Measurements from ENCODE around the gene ARID5B. TPM values are rescaled to one million over a fixed set of nuclear protein-coding genes. Genes with fewer than 3 reads are reported as not detected.
A peak's percentile ranks its signal among the peaks of the same experiment; 100 is the strongest.

The ARID5B gene
- total RNA-seq, 2 donors from 2014 or later = 60.7 to 80.4 TPM

DNA sequence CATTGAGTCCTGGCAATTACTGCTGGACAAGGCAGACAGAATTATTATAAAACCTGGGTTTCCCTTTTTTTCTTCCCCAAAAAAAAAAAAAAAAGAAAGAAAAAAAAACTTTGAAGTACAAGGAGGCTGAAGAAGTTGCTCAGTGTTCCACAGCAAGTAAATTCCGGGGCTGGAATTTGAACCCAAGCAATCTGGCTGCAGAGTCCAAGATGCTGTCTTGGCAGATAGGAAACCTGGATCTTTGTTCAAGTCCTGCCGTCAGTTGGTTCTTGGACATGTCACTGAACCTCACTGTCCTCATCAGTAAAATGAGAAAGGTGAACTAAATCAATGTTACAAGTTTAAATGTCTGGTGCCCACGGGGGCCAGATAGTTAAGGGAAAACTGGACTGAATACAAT is 35.3 kb downstream of the ARID5B start:
- no peak overlapping the region for H3K4me3 ChIP-seq
- H3K9me3 ChIP-seq = peaks cover 5% of the 10 kb centered on the region
- no peaks in the 10 kb centered on the region for H3K36me3 ChIP-seq
- TF ChIP-seq, protein P1, sequence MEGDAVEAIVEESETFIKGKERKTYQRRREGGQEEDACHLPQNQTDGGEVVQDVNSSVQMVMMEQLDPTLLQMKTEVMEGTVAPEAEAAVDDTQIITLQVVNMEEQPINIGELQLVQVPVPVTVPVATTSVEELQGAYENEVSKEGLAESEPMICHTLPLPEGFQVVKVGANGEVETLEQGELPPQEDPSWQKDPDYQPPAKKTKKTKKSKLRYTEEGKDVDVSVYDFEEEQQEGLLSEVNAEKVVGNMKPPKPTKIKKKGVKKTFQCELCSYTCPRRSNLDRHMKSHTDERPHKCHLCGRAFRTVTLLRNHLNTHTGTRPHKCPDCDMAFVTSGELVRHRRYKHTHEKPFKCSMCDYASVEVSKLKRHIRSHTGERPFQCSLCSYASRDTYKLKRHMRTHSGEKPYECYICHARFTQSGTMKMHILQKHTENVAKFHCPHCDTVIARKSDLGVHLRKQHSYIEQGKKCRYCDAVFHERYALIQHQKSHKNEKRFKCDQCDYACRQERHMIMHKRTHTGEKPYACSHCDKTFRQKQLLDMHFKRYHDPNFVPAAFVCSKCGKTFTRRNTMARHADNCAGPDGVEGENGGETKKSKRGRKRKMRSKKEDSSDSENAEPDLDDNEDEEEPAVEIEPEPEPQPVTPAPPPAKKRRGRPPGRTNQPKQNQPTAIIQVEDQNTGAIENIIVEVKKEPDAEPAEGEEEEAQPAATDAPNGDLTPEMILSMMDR (IDR thresholded peaks at IDR 0.05) = no peak
- H3K27ac ChIP-seq = peak overlapping the region; percentile 32 to 66
- no peaks in the 10 kb centered on the region for H3K27me3 ChIP-seq (replicated peaks; ENCODE audit: insufficient read depth)
- no peak for DNase-seq (ENCODE audit: low spot score)
- peaks cover 45 to 50% of the 10 kb centered on the region in 2 donors for H3K4me1 ChIP-seq (ENCODE audit: control insufficient read depth in 1 of 2, low read depth in 2 of 2)
- ATAC-seq (ENCODE audit: insufficient number of reproducible peaks, low FRiP score, low read depth) = no peak

DNA sequence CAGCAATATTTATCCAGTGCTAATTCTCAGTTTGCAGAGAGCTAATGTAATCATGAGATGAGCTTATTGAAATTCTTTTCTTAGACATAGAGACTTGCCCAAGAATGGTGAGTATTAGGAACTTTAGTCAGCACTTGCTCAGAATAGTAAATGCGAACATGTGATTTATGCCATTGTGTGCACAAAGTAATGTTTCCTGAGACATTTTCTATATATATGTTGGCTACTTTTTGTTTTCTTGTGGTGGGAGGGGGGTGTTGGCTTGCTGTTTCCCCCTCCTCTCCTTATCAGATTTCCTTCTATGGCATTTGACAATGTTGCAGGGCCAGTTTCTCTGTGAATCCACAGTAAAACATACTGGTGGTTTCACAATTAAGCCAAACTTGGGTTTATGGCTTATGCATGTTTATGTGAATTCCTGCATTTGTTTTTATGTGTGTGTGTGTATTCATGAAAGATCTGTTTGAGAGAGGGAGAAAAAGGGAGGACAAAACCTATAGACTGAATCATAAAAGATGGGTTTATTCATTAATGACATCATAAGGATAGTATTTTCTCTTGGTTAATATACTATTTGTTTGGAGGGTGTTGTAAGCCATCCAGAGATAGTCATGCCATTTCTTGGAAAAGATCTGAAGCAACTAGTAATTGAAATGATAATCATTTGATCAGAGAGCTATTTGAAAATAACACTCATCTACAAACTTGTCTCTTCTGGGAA is 36.3 kb downstream of the ARID5B start:
- Histone ChIP-seq H3K9me3 (peaks cover 5% of the 10 kb centered on the region), H3K4me3 (peak overlapping the region; percentile 48), H3K4me1 (ENCODE audit: control insufficient read depth in 1 of 2, low read depth in 2 of 2) (peaks cover 54 to 61% of the 10 kb centered on the region in 2 donors), H3K27me3 (replicated peaks; ENCODE audit: insufficient read depth) (no peaks in the 10 kb centered on the region), H3K36me3 (no peaks in the 10 kb centered on the region), H3K27ac (peak overlapping the region; percentile 32 to 66)
- peak; percentile 21 for ATAC-seq (ENCODE audit: insufficient number of reproducible peaks, low FRiP score, low read depth)
- TF ChIP-seq, protein P1 (IDR thresholded peaks at IDR 0.05) = no peak
- DNase-seq (ENCODE audit: low spot score) = no peak

DNA sequence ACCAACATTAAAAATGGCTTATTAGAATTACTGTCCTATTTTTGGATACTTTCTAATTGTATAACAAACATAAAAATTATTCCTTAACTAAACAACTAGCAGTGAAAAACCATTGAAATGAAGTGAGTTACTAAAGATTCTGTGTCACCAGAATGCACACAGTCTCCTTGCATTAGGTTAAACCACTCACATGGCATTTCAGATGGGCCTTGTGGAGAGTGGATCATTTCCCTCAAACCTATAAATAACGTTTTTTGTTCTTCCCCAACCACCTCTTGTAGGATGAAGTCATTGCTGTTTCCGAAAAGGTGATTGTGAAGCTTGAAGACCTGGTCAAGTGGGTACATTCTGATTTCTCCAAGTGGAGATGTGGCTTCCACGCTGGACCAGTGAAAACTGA is 38.4 kb downstream of the ARID5B start:
- H3K9me3 ChIP-seq = no peaks in the 10 kb centered on the region
- peak overlapping the region; percentile 32 to 66 for H3K27ac ChIP-seq
- H3K36me3 ChIP-seq = no peaks in the 10 kb centered on the region
- TF ChIP-seq, protein P1 (IDR thresholded peaks at IDR 0.05) = no peak
- ATAC-seq (ENCODE audit: insufficient number of reproducible peaks, low FRiP score, low read depth) (no peak), DNase-seq (ENCODE audit: low spot score) (no peak)
- H3K4me1 ChIP-seq (ENCODE audit: control insufficient read depth in 1 of 2, low read depth in 2 of 2) = peaks cover 72 to 75% of the 10 kb centered on the region in 2 donors
- no peaks in the 10 kb centered on the region for H3K27me3 ChIP-seq (replicated peaks; ENCODE audit: insufficient read depth)
- H3K4me3 ChIP-seq = peak overlapping the region; percentile 34

DNA sequence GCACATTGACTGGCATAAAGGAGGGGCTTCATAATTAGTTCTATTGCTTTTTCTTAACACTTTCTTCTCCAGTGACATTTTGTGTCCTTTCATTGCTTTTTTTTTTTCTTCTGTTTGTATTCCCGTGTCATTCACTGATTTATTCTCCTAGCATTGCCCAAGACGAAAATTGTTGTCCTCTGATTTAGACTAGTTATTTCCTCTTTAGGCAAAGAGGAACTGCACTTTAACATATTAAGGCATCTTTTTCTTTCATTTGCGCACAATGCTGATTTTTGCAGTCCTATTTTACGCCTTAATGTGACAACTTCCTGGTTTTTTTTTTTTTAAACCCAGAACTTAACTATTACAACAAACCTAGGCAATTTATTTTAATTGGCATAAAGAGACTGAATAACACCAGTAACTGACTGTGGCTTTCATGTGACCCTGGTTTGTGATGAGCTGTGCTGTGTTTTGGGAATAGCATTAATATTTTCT is 39.7 kb downstream of the ARID5B start:
- H3K27ac ChIP-seq = peak overlapping the region in 1 of 2 donors; percentile 95
- peaks cover 74 to 77% of the 10 kb centered on the region in 2 donors for H3K4me1 ChIP-seq (ENCODE audit: control insufficient read depth in 1 of 2, low read depth in 2 of 2)
- TF ChIP-seq, protein P1 (IDR thresholded peaks at IDR 0.05) = no peak
- no peaks in the 10 kb centered on the region for H3K36me3 ChIP-seq
- no peak overlapping the region for H3K4me3 ChIP-seq
- no peaks in the 10 kb centered on the region for H3K27me3 ChIP-seq (replicated peaks; ENCODE audit: insufficient read depth)
- ATAC-seq (ENCODE audit: insufficient number of reproducible peaks, low FRiP score, low read depth) (no peak), DNase-seq (ENCODE audit: low spot score) (no peak)
- no peaks in the 10 kb centered on the region for H3K9me3 ChIP-seq

DNA sequence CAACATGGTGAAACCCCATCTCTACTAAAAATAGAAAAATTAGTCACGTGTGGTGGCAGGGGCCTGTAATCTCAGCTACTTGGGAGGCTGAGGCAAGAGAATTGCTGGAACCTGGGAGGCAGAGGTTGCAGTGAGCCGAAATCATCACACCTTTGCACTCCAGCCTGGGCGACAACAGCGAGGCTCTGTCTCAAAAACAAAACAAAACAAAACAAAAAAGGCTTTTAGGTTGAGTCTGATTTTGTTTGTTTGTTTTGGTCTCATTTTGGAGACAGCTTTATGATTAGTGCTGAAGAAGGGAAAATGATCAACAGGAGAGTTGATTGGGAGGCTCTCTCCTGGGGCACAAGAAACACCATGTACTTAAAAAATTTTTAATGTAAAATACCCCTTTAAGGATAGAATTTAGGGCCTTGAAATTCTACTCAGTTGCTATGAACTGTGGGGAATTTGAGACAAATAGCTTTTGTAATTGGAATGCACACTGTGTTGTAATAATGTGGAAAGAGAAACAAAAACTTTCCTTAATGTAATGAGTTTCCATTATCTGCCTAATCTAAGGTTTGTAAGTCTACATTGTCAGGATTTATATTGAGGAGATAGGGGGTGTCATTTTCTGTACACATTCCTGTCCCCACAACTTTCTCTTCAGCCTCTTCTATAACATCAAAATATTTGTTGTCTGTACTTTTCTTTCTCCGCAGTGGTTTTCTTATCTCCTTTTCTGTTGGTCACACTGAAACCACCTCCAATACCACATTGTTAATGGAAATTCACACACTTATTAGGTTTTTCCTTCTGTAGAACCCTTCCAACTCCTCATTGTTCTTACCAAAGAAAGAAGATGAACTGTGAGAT is 41.3 kb downstream of the ARID5B start:
- peak; percentile 18 for ATAC-seq (ENCODE audit: insufficient number of reproducible peaks, low FRiP score, low read depth)
- TF ChIP-seq, protein P1 (IDR thresholded peaks at IDR 0.05) = no peak

More for the DNA sequence above, 41.3 kb downstream of the ARID5B start:
- no peak for DNase-seq (ENCODE audit: low spot score)
- Histone ChIP-seq H3K36me3 (no peaks in the 10 kb centered on the region), H3K27ac (peak overlapping the region; percentile 87 to 95), H3K4me1 (ENCODE audit: control insufficient read depth in 1 of 2, low read depth in 2 of 2) (peaks cover 66 to 67% of the 10 kb centered on the region in 2 donors), H3K4me3 (peak overlapping the region; percentile 63), H3K9me3 (no peaks in the 10 kb centered on the region), H3K27me3 (replicated peaks; ENCODE audit: insufficient read depth) (no peaks in the 10 kb centered on the region)

Data from thoracic aorta (tissue), 2 donors.